ENCODE results near the gene NEDD8. TPM values are rescaled to one million over a fixed set of nuclear protein-coding genes. Genes with fewer than 3 reads are reported as not detected.

NEDD8 gene
- total RNA-seq, 1 donor from 2014 or later = 169 TPM

GRCh38 chr14:24278424-24278823 is 46.3 kb upstream of the NEDD8 start:
- no peaks in the 10 kb centered on the region for H3K36me3 Mint-ChIP-seq (ENCODE audit: unreplicated experiment)
- peaks cover 3% of the 10 kb centered on the region for H3K9me3 Mint-ChIP-seq (ENCODE audit: unreplicated experiment)
- no peak overlapping the region for H3K27ac Mint-ChIP-seq (ENCODE audit: unreplicated experiment)
- H3K4me3 Mint-ChIP-seq (ENCODE audit: unreplicated experiment) = no peak overlapping the region
- no peaks in the 10 kb centered on the region for H3K4me1 Mint-ChIP-seq (ENCODE audit: low read depth, unreplicated experiment)
- peaks cover 3% of the 10 kb centered on the region for H3K27me3 Mint-ChIP-seq (ENCODE audit: unreplicated experiment)
- TF ChIP-seq CTCF (IDR thresholded peaks at IDR 0.05; ENCODE audit: partially characterized antibody, unreplicated experiment) = no peak
- no peak for DNase-seq

- Mint-ChIP-seq H3K9me3 (ENCODE audit: unreplicated experiment) (peaks cover 3% of the 10 kb centered on the region), H3K27me3 (ENCODE audit: unreplicated experiment) (peaks cover 3% of the 10 kb centered on the region), H3K36me3 (ENCODE audit: unreplicated experiment) (no peaks in the 10 kb centered on the region), H3K4me3 (ENCODE audit: unreplicated experiment) (no peak overlapping the region), H3K27ac (ENCODE audit: unreplicated experiment) (no peak overlapping the region), H3K4me1 (ENCODE audit: low read depth, unreplicated experiment) (no peaks in the 10 kb centered on the region)
- TF ChIP-seq CTCF (IDR thresholded peaks at IDR 0.05; ENCODE audit: partially characterized antibody, unreplicated experiment) = no peak
- no peak for DNase-seq
Observed at GRCh38 chr14:24277606-24278321, 45.6 kb upstream of the NEDD8 start.

- Mint-ChIP-seq H3K27ac (ENCODE audit: unreplicated experiment) (peak overlapping the region; percentile 9), H3K9me3 (ENCODE audit: unreplicated experiment) (peaks cover 5% of the 10 kb centered on the region), H3K27me3 (ENCODE audit: unreplicated experiment) (peaks cover 3% of the 10 kb centered on the region), H3K36me3 (ENCODE audit: unreplicated experiment) (no peaks in the 10 kb centered on the region), H3K4me3 (ENCODE audit: unreplicated experiment) (no peak overlapping the region), H3K4me1 (ENCODE audit: low read depth, unreplicated experiment) (no peaks in the 10 kb centered on the region)
- TF ChIP-seq CTCF (IDR thresholded peaks at IDR 0.05; ENCODE audit: partially characterized antibody, unreplicated experiment) = no peak
- DNase-seq = no peak
Observed at GRCh38 chr14:24277071-24277470, 44.9 kb upstream of the NEDD8 start.

- peaks cover 4% of the 10 kb centered on the region for H3K36me3 Mint-ChIP-seq (ENCODE audit: unreplicated experiment)
- H3K4me3 Mint-ChIP-seq (ENCODE audit: unreplicated experiment) = no peak overlapping the region
- H3K27me3 Mint-ChIP-seq (ENCODE audit: unreplicated experiment) = peaks cover 11% of the 10 kb centered on the region
- no peak for TF ChIP-seq CTCF (IDR thresholded peaks at IDR 0.05; ENCODE audit: partially characterized antibody, unreplicated experiment)
- peaks cover 2% of the 10 kb centered on the region for H3K9me3 Mint-ChIP-seq (ENCODE audit: unreplicated experiment)
- H3K4me1 Mint-ChIP-seq (ENCODE audit: low read depth, unreplicated experiment) = peaks cover 4% of the 10 kb centered on the region
- H3K27ac Mint-ChIP-seq (ENCODE audit: unreplicated experiment) = no peak overlapping the region
- DNase-seq = no peak
Observed at GRCh38 chr14:24274101-24274543, 42.0 kb upstream of the NEDD8 start.

- Mint-ChIP-seq H3K4me1 (ENCODE audit: low read depth, unreplicated experiment) (peaks cover 4% of the 10 kb centered on the region), H3K27ac (ENCODE audit: unreplicated experiment) (no peak overlapping the region), H3K4me3 (ENCODE audit: unreplicated experiment) (peak overlapping the region; percentile 21), H3K9me3 (ENCODE audit: unreplicated experiment) (peaks cover 2% of the 10 kb centered on the region), H3K27me3 (ENCODE audit: unreplicated experiment) (peaks cover 11% of the 10 kb centered on the region), H3K36me3 (ENCODE audit: unreplicated experiment) (peaks cover 4% of the 10 kb centered on the region)
- no peak for TF ChIP-seq CTCF (IDR thresholded peaks at IDR 0.05; ENCODE audit: partially characterized antibody, unreplicated experiment)
- no peak for DNase-seq
Observed at GRCh38 chr14:24273422-24273998, 41.3 kb upstream of the NEDD8 start.
